Brain microvascular endothelial cell (primary cell): ENCODE measurements around the gene SATB2.

Experiments
- DNase-seq: peaks from one replicate; pipeline ENCODE4 v3.0.0-alpha.2; 2020
- H3K27ac ChIP-seq: fragments of 250-450 bp; sonication (Bioruptor Pico); 2 replicates; pipeline ENCODE4 v1.5.1; 2020; ENCODE audit warnings: mild to moderate bottlenecking, moderate library complexity
- H3K27me3 ChIP-seq: fragments of 250-450 bp; sonication (Bioruptor Pico); replicated peaks from 2 replicates; pipeline ENCODE4 v1.5.1; 2020; ENCODE audit warnings: mild to moderate bottlenecking
- H3K36me3 ChIP-seq: fragments of 250-450 bp; sonication (Bioruptor Pico); replicated peaks from 2 replicates; pipeline ENCODE4 v1.5.1; 2020; ENCODE audit warnings: mild to moderate bottlenecking
- H3K4me3 ChIP-seq: 2 replicates; pipeline ENCODE4 v1.5.1; 2011; ENCODE audit warnings: low read depth, mild to moderate bottlenecking, control low read depth, low read length, moderate library complexity
- CTCF ChIP-seq: IDR thresholded peaks from 2 replicates; pipeline ENCODE4 v1.5.1; 2011; ENCODE audit warnings: low read depth, mild to moderate bottlenecking, moderate library complexity, low read length, control low read depth, inconsistent platforms; ENCODE audit errors: missing control alignments
- in situ Hi-C: cut with HindIII; loops from 2 replicates; pipeline ENCODE4 v1.10.0; 2017; ENCODE audit warnings: low sequenced_read_pairs, low pct_ligation_motif_present

Gene SATB2

GRCh38 chr2:199460846-199461710 lies 3.3 kb upstream of the SATB2 start:
- no peak for DNase-seq
- H3K36me3 ChIP-seq = no peaks in the 10 kb centered on the region
- peaks cover 46% of the 10 kb centered on the region for H3K27me3 ChIP-seq
- in situ Hi-C loops = no loop called here
- TF ChIP-seq CTCF = no peak
- H3K27ac ChIP-seq = no peak overlapping the region
- peak overlapping the region; percentile 77 for H3K4me3 ChIP-seq

GRCh38 chr2:199460101-199460671 lies 2.4 kb upstream of the SATB2 start:
- DNase-seq = no peak
- Histone ChIP-seq H3K27ac (peak overlapping the region; percentile 64), H3K4me3 (peak overlapping the region; percentile 77), H3K27me3 (peaks cover 39% of the 10 kb centered on the region), H3K36me3 (no peaks in the 10 kb centered on the region)
- in situ Hi-C loops = no loop called here
- TF ChIP-seq CTCF = no peak

GRCh38 chr2:199459286-199460100 lies 1.8 kb upstream of the SATB2 start:
- peak overlapping the region; percentile 64 for H3K27ac ChIP-seq
- in situ Hi-C loops = no loop called here

GRCh38 chr2:199458806-199459285 lies 1.1 kb upstream of the SATB2 start:
- no peak for DNase-seq
- no peak for TF ChIP-seq CTCF
- in situ Hi-C loops = no loop called here
- peak overlapping the region; percentile 77 for H3K4me3 ChIP-seq
- H3K36me3 ChIP-seq = no peaks in the 10 kb centered on the region
- peak overlapping the region; percentile 64 for H3K27ac ChIP-seq
- H3K27me3 ChIP-seq = peaks cover 25% of the 10 kb centered on the region

More at GRCh38 chr2:199459286-199460100, 1.8 kb upstream of the SATB2 start:
- DNase-seq = peak; percentile 93
- H3K27me3 ChIP-seq = peaks cover 32% of the 10 kb centered on the region
- TF ChIP-seq CTCF = no peak
- peak overlapping the region; percentile 77 for H3K4me3 ChIP-seq
- H3K36me3 ChIP-seq = no peaks in the 10 kb centered on the region

- DNase-seq = no peak
- H3K27ac ChIP-seq = peak overlapping the region; percentile 31
Observed at GRCh38 chr2:199458009-199458805, 468 bp upstream of the SATB2 start.

More at GRCh38 chr2:199458009-199458805, 468 bp upstream of the SATB2 start:
- no peaks in the 10 kb centered on the region for H3K36me3 ChIP-seq
- TF ChIP-seq CTCF = no peak
- in situ Hi-C loops = no loop called here
- H3K4me3 ChIP-seq = peak overlapping the region; percentile 77
- H3K27me3 ChIP-seq = peaks cover 20% of the 10 kb centered on the region
